ENCODE results near the gene FUBP1.
A peak's percentile ranks its signal among the peaks of the same experiment; 100 is the strongest.
"Not testable (repeated sequence)": the region's sequence is repeated elsewhere in the genome, so short reads cannot be mapped to it uniquely, and the experiment has no call there.

The FUBP1 gene

GRCh38 chr1:77938651-77939050 is 40.2 kb downstream of the FUBP1 start:
- TF ChIP-seq CTCF (IDR thresholded peaks at IDR 0.05; ENCODE audit: extremely low read depth, insufficient read depth, missing control alignments), result no peak
- no peak for DNase-seq (ENCODE audit: low spot score)
- in situ Hi-C loops (cut with MboI; ENCODE audit: low pct_unique_long_range_greater_than_20kb, low sequenced_read_pairs, unreplicated experiment), result no loop called here

- in situ Hi-C loops (cut with MboI; ENCODE audit: low pct_unique_long_range_greater_than_20kb, low sequenced_read_pairs, unreplicated experiment), result no loop called here
- TF ChIP-seq CTCF (IDR thresholded peaks at IDR 0.05; ENCODE audit: extremely low read depth, insufficient read depth, missing control alignments), result no peak
- DNase-seq (ENCODE audit: low spot score), result no peak
Measured at GRCh38 chr1:77929806-77930205, 49.1 kb downstream of the FUBP1 start.

- DNase-seq (ENCODE audit: low spot score), result no peak
- in situ Hi-C loops (cut with MboI; ENCODE audit: low pct_unique_long_range_greater_than_20kb, low sequenced_read_pairs, unreplicated experiment), result no loop called here
- TF ChIP-seq CTCF (IDR thresholded peaks at IDR 0.05; ENCODE audit: extremely low read depth, insufficient read depth, missing control alignments), result no peak
Measured at GRCh38 chr1:77927414-77927813, 51.5 kb downstream of the FUBP1 start.

DNA sequence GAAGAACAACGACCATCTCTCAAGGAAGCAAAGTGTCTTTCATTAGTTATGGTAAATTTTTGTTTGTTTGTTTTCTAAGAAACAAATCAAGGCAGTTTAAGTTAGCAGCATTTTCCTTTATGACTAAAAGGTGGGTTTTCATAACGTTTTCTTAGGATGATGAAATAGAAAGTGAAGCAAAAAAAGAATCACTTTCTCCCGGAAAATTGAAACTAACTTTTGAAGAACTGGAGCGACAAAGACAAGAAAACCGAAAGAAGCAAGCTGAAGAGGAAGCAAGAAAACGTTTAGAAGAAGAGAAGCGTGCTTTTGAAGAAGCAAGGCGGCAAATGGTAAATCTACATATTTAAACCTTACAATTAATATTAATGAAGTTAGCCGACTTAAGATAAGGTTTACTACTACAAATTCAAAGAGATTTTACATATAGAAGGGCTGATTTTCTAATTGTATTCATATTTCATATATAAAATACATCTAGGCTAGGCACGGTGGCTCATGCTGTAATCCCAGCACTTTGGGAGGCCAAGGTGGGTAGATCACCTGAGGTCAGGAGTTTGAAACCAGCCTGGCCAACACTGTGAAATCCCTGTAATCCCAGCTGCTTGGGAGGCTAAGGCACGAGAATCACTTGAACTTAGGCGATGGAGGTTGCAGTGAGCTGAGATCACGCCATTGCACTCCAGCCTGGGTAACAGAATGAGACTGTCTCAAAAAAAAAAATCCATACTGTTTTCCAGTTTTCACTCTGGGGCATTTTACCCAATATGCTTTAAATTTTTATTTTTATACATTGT is 52.1 kb downstream of the FUBP1 start:
- TF ChIP-seq CTCF (IDR thresholded peaks at IDR 0.05; ENCODE audit: extremely low read depth, insufficient read depth, missing control alignments), result no peak
- DNase-seq (ENCODE audit: low spot score), result peak; percentile 27
- in situ Hi-C loops (cut with MboI; ENCODE audit: low pct_unique_long_range_greater_than_20kb, low sequenced_read_pairs, unreplicated experiment), result no loop called here

GRCh38 chr1:77925956-77926355 is 52.9 kb downstream of the FUBP1 start:
- no peak for DNase-seq (ENCODE audit: low spot score)
- TF ChIP-seq CTCF (IDR thresholded peaks at IDR 0.05; ENCODE audit: extremely low read depth, insufficient read depth, missing control alignments), result no peak
- in situ Hi-C loops (cut with MboI; ENCODE audit: low pct_unique_long_range_greater_than_20kb, low sequenced_read_pairs, unreplicated experiment), result no loop called here

DNA sequence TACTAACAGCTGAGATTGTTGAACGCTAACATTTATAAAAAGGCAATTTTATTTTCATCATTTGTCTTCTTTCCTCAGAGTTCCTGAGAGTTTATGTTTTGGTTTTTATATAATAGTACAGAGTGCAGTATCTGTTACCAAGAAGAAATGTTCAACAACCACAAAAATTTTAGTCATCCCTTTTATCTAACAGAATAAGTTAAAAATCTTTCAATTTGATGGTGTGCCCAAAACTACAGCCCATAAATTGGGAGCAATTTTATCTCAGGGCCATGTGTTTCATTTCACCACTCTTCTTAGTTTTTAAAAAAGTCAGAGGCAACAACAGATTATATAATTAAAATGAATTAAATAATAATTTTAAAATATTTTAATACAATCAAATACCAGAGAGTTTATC is 53.4 kb downstream of the FUBP1 start:
- DNase-seq (ENCODE audit: low spot score), result no peak
- in situ Hi-C loops (cut with MboI; ENCODE audit: low pct_unique_long_range_greater_than_20kb, low sequenced_read_pairs, unreplicated experiment), result no loop called here
- no peak for TF ChIP-seq CTCF (IDR thresholded peaks at IDR 0.05; ENCODE audit: extremely low read depth, insufficient read depth, missing control alignments)

- in situ Hi-C loops (cut with MboI; ENCODE audit: low pct_unique_long_range_greater_than_20kb, low sequenced_read_pairs, unreplicated experiment); DNase-seq (ENCODE audit: low spot score): not testable (repeated sequence)
Measured at GRCh38 chr1:77918918-77919317, 60.0 kb downstream of the FUBP1 start.
